Measurements from ENCODE around the gene CAMK1D. TPM values are rescaled to one million over a fixed set of nuclear protein-coding genes. Genes with fewer than 3 reads are reported as not detected.

CAMK1D gene
- total RNA-seq, 2 donors from 2014 or later, result 4.8 to 14.5 TPM

- Histone ChIP-seq H3K27me3 (replicated peaks; ENCODE audit: insufficient read depth) (peaks cover 2% of the 10 kb centered on the region), H3K27ac (no peak overlapping the region), H3K4me1 (replicated peaks) (no peaks in the 10 kb centered on the region), H3K9me3 (no peaks in the 10 kb centered on the region), H3K36me3 (no peaks in the 10 kb centered on the region), H3K4me3 (no peak overlapping the region)
- DNase-seq (ENCODE audit: low spot score), result no peak
- intact Hi-C loops (cut with DNase I), result no loop called here
- TF ChIP-seq POLR2AphosphoS5 (IDR thresholded peaks at IDR 0.05), result no peak
- no peak for TF ChIP-seq CTCF (IDR thresholded peaks at IDR 0.05)
- TF ChIP-seq POLR2A (IDR thresholded peaks at IDR 0.05), result no peak
- 87% methylated on average over 10 of the region's 10 CpGs for WGBS
Measured at GRCh38 chr10:12397147-12397896, 48.0 kb downstream of the CAMK1D start.

DNA sequence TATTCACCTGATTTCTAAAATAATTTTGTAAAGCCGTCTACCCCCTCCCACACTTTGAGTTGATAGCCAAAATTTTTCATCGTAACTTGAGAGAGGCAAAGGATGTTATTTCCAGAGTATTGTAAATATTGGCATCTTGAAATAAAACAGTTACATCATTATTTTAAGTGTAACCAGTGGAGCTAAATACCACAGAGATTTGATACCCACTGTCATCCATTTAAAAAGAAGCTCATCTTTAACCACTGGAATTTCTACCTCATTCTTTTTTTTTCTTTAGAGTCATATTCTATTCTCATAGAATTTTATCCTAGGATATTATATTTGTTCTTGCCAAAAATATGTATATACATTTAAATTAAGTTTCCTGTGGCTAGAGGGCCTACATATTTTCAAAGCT is 48.6 kb downstream of the CAMK1D start:
- Histone ChIP-seq H3K27me3 (replicated peaks; ENCODE audit: insufficient read depth) (peaks cover 2% of the 10 kb centered on the region), H3K36me3 (no peaks in the 10 kb centered on the region), H3K4me1 (replicated peaks) (no peaks in the 10 kb centered on the region), H3K27ac (no peak overlapping the region), H3K9me3 (no peaks in the 10 kb centered on the region), H3K4me3 (no peak overlapping the region)
- WGBS, result 31% methylated on average over 2 of the region's 2 CpGs
- intact Hi-C loops (cut with DNase I), result no loop called here
- DNase-seq (ENCODE audit: low spot score), result no peak
- TF ChIP-seq POLR2AphosphoS5 (IDR thresholded peaks at IDR 0.05) (no peak), POLR2A (IDR thresholded peaks at IDR 0.05) (no peak), CTCF (IDR thresholded peaks at IDR 0.05) (no peak)

DNA sequence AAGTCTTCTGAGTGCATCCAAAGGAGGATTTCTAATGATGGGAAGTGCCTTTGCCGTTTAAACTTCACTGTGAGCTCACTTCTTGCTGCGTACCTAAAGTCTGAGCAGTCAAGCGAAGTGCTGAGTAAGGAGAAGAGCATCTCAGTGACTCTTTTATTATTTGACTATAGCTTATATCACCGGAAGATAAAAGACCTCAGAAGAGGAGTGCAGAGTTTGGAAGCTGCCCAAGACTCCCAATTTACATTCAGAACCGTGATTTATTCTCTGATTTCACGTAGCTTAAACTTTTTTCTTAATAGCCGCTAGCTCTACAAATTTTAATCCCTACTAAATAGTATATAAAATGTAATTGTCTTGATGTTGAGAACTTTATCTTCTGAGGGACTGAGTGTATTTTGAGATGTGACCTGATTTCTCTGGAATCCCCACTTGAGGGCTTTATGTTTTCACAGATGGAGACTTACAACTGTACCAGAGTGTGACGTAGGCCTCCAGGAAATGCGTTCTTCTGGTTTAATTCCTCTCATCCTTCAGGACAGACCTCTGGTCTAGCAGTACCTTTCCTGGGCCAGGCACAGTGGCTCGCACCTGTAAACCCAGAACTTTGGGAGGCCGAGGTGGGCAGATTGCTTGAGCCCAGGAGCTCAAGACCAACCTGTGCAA is 51.1 kb downstream of the CAMK1D start:
- DNase-seq (ENCODE audit: low spot score), result no peak
- H3K27ac ChIP-seq, result no peak overlapping the region
- no peak overlapping the region for H3K4me3 ChIP-seq
- WGBS, result 70% methylated on average over 11 of the region's 11 CpGs
- no peaks in the 10 kb centered on the region for H3K9me3 ChIP-seq
- peaks cover 2% of the 10 kb centered on the region for H3K27me3 ChIP-seq (replicated peaks; ENCODE audit: insufficient read depth)
- intact Hi-C loops (cut with DNase I), result loop anchor here (10.0 kb wide), 1 partner anchor 46 kb away; no protein-coding TSS in a partner anchor
- TF ChIP-seq POLR2A (IDR thresholded peaks at IDR 0.05) (no peak), CTCF (IDR thresholded peaks at IDR 0.05) (no peak), POLR2AphosphoS5 (IDR thresholded peaks at IDR 0.05) (no peak)
- no peaks in the 10 kb centered on the region for H3K4me1 ChIP-seq (replicated peaks)
- no peaks in the 10 kb centered on the region for H3K36me3 ChIP-seq

DNA sequence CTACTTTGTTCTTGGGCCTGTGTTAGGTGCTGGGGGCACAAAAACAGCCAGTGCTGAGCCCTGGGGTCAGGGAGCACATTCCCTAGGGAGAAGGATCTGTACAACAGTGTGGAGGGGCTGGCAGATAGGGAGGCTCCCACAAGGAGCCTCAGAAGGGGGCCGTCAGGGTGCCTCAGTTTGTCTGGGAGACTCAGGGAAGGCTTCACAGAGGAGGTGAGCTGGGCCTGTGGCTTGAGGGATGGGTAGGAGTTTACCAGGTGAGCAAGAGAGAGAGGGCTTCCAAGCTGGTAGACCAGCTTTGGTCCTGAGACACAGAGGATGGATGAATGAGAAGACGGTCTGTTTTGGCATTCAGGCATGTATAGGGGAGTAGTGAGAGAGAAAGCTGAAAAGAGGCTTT is 52.1 kb downstream of the CAMK1D start:
- no peak overlapping the region for H3K4me3 ChIP-seq
- WGBS, result 96% methylated on average over 2 of the region's 2 CpGs
- no peak overlapping the region for H3K27ac ChIP-seq
- no peaks in the 10 kb centered on the region for H3K4me1 ChIP-seq (replicated peaks)
- TF ChIP-seq CTCF (IDR thresholded peaks at IDR 0.05) (no peak), POLR2AphosphoS5 (IDR thresholded peaks at IDR 0.05) (no peak), POLR2A (IDR thresholded peaks at IDR 0.05) (no peak)
- no peak for DNase-seq (ENCODE audit: low spot score)
- H3K36me3 ChIP-seq, result no peaks in the 10 kb centered on the region
- intact Hi-C loops (cut with DNase I), result loop anchor here (10.0 kb wide), 1 partner anchor 47 kb away; no protein-coding TSS in a partner anchor
- peaks cover 2% of the 10 kb centered on the region for H3K27me3 ChIP-seq (replicated peaks; ENCODE audit: insufficient read depth)
- no peaks in the 10 kb centered on the region for H3K9me3 ChIP-seq
